ENCODE results near the gene PPM1B.
"Not testable (repeated sequence)": the region's sequence is repeated elsewhere in the genome, so short reads cannot be mapped to it uniquely, and the experiment has no call there.

PPM1B gene

GRCh38 chr2:44257802-44258201, 89.1 kb downstream of the PPM1B start:
- not testable (repeated sequence) for DNase-seq

GRCh38 chr2:44267269-44267795, 98.7 kb downstream of the PPM1B start:
- no peak for DNase-seq

GRCh38 chr2:44267796-44268648, 99.3 kb downstream of the PPM1B start:
- no peak for DNase-seq

GRCh38 chr2:44269831-44270230, 101.2 kb downstream of the PPM1B start:
- DNase-seq = no peak

GRCh38 chr2:44271296-44271695, 102.6 kb downstream of the PPM1B start:
- no peak for DNase-seq

- no peak for DNase-seq
These were observed 104.4 kb downstream of the PPM1B start for GRCh38 chr2:44273076-44273475.

- no peak for DNase-seq
These were observed 104.9 kb downstream of the PPM1B start for GRCh38 chr2:44273596-44273995.

GRCh38 chr2:44275927-44276303, 107.2 kb downstream of the PPM1B start:
- no peak for DNase-seq

- no peak for DNase-seq
These were observed 108.9 kb downstream of the PPM1B start for GRCh38 chr2:44277541-44277940.

- DNase-seq = no peak
These were observed 112.2 kb downstream of the PPM1B start for GRCh38 chr2:44280869-44281268.

Measured in activated CD4-positive, alpha-beta T cell treated with anti-CD3 and anti-CD28 coated beads, Interleukin-2, amount 50 U/mL, for 16 hours (primary cell).